OCI-LY3 (cell line): ENCODE results near the gene CDH1.

Experiments used
- EZH2phosphoT487 ChIP-seq: fragments of 200-600 bp; shearing (Covaris generic); IDR thresholded peaks from 2 replicates; pipeline ENCODE4 v1.6.1; 2018; ENCODE audit warnings: antibody characterized with exemption, mixed run types, low read depth
- TF ChIP-seq, protein P1 (sequence below): fragments of 200-600, 300-600 bp; sonication (generic); IDR thresholded peaks from 2 replicates; pipeline ENCODE4 v1.5.1; 2014; ENCODE audit warnings: antibody characterized with exemption, low read length, low read depth

DNA sequence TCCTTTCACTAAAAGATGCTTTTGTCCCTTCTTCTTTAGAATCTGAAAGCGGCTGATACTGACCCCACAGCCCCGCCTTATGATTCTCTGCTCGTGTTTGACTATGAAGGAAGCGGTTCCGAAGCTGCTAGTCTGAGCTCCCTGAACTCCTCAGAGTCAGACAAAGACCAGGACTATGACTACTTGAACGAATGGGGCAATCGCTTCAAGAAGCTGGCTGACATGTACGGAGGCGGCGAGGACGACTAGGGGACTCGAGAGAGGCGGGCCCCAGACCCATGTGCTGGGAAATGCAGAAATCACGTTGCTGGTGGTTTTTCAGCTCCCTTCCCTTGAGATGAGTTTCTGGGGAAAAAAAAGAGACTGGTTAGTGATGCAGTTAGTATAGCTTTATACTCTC lies 96.2 kb downstream of the CDH1 start:
- TF ChIP-seq, protein P1, sequence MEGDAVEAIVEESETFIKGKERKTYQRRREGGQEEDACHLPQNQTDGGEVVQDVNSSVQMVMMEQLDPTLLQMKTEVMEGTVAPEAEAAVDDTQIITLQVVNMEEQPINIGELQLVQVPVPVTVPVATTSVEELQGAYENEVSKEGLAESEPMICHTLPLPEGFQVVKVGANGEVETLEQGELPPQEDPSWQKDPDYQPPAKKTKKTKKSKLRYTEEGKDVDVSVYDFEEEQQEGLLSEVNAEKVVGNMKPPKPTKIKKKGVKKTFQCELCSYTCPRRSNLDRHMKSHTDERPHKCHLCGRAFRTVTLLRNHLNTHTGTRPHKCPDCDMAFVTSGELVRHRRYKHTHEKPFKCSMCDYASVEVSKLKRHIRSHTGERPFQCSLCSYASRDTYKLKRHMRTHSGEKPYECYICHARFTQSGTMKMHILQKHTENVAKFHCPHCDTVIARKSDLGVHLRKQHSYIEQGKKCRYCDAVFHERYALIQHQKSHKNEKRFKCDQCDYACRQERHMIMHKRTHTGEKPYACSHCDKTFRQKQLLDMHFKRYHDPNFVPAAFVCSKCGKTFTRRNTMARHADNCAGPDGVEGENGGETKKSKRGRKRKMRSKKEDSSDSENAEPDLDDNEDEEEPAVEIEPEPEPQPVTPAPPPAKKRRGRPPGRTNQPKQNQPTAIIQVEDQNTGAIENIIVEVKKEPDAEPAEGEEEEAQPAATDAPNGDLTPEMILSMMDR: no peak
- no peak for TF ChIP-seq EZH2phosphoT487
